ENCODE measurements around the gene ZNF292. TPM values are rescaled to one million over a fixed set of nuclear protein-coding genes. Genes with fewer than 3 reads are reported as not detected.

Gene ZNF292
- polyA plus RNA-seq, 1 of the 3 experiments (the other 2 are of a cell fraction): 3.2 TPM

GRCh38 chr6:87257046-87257445, 101.7 kb downstream of the ZNF292 start:
- Histone ChIP-seq H3K27me3 (ENCODE audit: insufficient read depth) (no peaks in the 10 kb centered on the region), H3K4me3 (ENCODE audit: low read depth in 2 of 2, low read length in 1 of 2) (no peak overlapping the region), H3K27ac (ENCODE audit: low read depth in 2 of 2, low read length in 1 of 2) (no peak overlapping the region), H3K9me2 (no peaks in the 10 kb centered on the region), H3F3A (replicated peaks; ENCODE audit: insufficient read depth) (peaks cover 10% of the 10 kb centered on the region), H3K9ac (no peak overlapping the region), H3K4me2 (no peak overlapping the region), H3K36me3 (replicated peaks in 1 of 2; ENCODE audit: control insufficient read depth in 1 of 2, insufficient read depth in 2 of 2, low read length in 1 of 2) (peaks cover 73 to 79% of the 10 kb centered on the region in 2 experiments), H3K79me2 (ENCODE audit: insufficient read depth) (no peaks in the 10 kb centered on the region), H3K9me3 (no peaks in the 10 kb centered on the region), H3K4me1 (ENCODE audit: control insufficient read depth in 1 of 2, insufficient read depth in 2 of 2, low read depth in 1 of 2, low read length in 1 of 2) (no peaks in the 10 kb centered on the region), H2AFZ (ENCODE audit: low read depth) (no peak overlapping the region), H4K20me1 (ENCODE audit: insufficient read depth) (no peaks in the 10 kb centered on the region)
- DNase-seq: no peak
- TF ChIP-seq ELF1 (IDR thresholded peaks at IDR 0.05): no peak
- no peak for TF ChIP-seq FOXM1 (IDR thresholded peaks at IDR 0.05; ENCODE audit: low read depth)
- TF ChIP-seq POLR2AphosphoS5 (IDR thresholded peaks at IDR 0.05; ENCODE audit: low read depth, low read length): no peak
- no peak for TF ChIP-seq USF2 (IDR thresholded peaks at IDR 0.05; ENCODE audit: borderline replicate concordance, low read depth, low read length)
- no peak for TF ChIP-seq ZBTB33 (IDR thresholded peaks at IDR 0.05; ENCODE audit: borderline replicate concordance, low read depth)
- no peak for TF ChIP-seq RAD21 (IDR thresholded peaks at IDR 0.05; ENCODE audit: low read length)
- TF ChIP-seq TCF12 (IDR thresholded peaks at IDR 0.05): no peak
- TF ChIP-seq CTCF (IDR thresholded peaks at IDR 0.05): no peak
- TF ChIP-seq MEF2A (IDR thresholded peaks at IDR 0.05; ENCODE audit: borderline replicate concordance, low read depth): no peak
- TF ChIP-seq EZH2phosphoT487 (IDR thresholded peaks at IDR 0.05; ENCODE audit: borderline replicate concordance, low read depth): no peak
- no peak for TF ChIP-seq JUND (IDR thresholded peaks at IDR 0.05)
- no peak for TF ChIP-seq RFX5 (IDR thresholded peaks at IDR 0.05; ENCODE audit: low read length)
- no peak for TF ChIP-seq GATA2 (CRISPR knock-in tag; IDR thresholded peaks at IDR 0.05)
- TF ChIP-seq REST (IDR thresholded peaks at IDR 0.05; ENCODE audit: low read depth, low read length): no peak
- TF ChIP-seq IRF3 (IDR thresholded peaks at IDR 0.05; ENCODE audit: low read depth, low read length): no peak
- no peak for TF ChIP-seq GABPA (IDR thresholded peaks at IDR 0.05; ENCODE audit: low read depth)
- TF ChIP-seq NFIC (IDR thresholded peaks at IDR 0.05; ENCODE audit: borderline replicate concordance): no peak
- no peak for TF ChIP-seq NRF1 (IDR thresholded peaks at IDR 0.05; ENCODE audit: low read depth, low read length)
- ChIA-PET CTCF (no interaction called here), POLR2A (no interaction called here)
- WGBS (ENCODE audit: low lambda C conversion rate): 98% methylated on average over 3 of the region's 3 CpGs

All from SK-N-SH (cell line).